ENCODE data around the gene NGB.
"Not testable (repeated sequence)": the region's sequence is repeated elsewhere in the genome, so short reads cannot be mapped to it uniquely, and the experiment has no call there.

Gene NGB, protein sequence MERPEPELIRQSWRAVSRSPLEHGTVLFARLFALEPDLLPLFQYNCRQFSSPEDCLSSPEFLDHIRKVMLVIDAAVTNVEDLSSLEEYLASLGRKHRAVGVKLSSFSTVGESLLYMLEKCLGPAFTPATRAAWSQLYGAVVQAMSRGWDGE

DNA sequence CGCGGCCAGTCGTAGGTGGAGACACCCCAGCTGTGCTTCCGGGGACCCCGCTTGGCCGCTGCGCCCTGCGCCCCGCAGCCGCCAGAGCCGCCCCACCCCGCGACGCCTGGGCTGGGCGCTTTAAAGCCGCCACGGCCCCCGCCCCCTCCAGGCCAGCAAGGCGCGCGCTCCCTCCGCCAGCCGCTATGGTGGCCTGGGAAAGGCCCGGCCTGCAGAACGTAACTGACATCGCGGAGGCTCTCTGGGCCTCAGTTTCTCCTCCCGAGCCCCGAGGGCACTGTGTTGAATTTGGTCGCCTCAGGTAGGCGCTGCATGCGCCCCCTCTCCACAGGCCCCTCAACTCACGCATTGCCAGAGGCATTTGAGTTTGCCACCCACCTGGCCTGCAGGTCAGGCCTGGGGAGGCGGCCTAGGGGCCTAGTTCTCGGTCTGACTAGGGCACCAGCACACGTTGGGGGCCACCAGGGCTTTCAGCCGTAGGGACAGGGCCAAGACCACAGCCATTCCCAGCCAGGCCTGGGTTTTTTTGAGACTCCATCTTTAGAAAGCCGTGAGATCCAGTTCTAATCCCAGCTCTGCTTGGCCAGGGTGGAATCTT is at the start of gene NGB:
NGB (minus strand) TSS at position 94 of the 598 bp plus-strand sequence. CDS start 269 bp downstream, outside the sequence.
- no peak for DNase-seq (ENCODE audit: low spot score)

DNA sequence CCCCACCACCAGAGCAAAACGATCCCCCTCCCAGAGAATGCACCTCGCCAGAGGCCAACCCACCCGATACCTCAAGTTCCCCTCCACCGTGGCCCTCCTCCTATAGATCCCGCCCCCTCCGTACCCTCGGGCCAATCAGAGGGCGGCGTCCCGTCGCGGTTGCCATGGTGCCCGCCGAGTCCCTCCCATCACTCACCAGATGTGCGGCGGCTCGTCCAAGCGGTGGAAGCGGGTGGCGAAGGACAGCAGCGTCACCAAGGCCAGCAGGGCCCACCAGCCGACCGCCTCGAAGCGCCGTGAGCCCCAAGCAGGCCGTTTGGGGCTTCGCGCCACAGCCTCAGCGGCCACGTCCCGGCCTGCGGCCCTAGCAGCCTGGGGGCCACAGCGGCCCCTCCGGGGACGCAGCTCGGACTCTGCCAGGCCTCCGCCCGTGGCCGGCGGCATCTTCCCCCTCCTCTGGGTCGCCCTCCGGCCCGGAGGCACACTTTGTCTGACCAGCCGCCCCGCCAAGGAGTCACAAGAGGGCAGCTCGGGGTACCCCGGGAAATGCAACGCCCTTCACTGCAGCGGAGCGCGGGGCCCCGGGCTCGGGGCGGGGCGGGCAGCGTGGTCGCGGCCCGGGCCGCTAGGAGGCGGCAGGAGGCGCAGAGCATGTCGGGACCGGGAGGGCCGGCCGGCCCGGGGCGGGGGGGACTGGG is 49.4 kb upstream of the NGB start, which contains the start of gene POMT2:
POMT2 (minus strand) TSS at position 646 of the 698 bp plus-strand sequence; CDS start at position 444, 202 bp downstream.
- DNase-seq (ENCODE audit: low spot score): peak; percentile 98

DNA sequence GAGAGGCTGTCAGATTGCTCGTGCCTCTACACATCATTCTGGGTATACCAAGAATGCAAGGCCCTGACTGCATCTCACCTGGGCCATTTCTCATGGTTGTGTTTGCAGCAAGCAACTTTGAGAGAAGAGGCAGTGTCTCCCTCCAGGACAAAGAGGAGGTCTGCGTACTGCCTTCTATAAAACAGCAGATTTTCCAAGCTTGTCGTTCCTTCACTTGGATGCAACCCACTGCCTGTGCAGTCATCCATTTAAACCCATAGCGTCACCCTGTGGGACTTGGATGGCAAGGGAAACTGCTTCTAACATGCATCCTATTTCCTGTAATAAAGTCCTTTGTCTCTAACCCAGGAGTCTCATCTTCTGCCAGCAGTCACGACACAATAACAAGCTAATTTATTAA is 48.4 kb upstream of the NGB start:
- DNase-seq (ENCODE audit: low spot score): peak; percentile 58

DNA sequence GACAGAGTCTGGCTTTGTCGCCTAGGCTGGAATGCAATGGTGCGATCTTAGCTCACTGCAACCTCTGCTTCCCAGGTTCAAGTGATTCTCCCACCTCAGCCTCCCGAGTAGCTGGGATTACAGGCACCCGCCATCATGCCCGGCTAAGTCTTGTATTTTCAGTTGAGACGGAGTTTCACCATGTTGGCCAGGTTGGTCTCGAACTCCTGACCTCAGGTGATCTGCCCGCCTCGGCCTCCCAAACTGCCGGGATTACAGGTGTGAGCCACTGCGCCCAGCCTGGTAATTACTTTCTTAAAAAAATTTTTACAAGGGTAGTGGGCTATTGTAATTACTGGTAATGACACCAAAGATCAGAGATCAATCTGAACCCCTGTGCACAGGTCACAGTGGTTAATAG is 47.8 kb upstream of the NGB start:
- DNase-seq (ENCODE audit: low spot score): not testable (repeated sequence)

DNA sequence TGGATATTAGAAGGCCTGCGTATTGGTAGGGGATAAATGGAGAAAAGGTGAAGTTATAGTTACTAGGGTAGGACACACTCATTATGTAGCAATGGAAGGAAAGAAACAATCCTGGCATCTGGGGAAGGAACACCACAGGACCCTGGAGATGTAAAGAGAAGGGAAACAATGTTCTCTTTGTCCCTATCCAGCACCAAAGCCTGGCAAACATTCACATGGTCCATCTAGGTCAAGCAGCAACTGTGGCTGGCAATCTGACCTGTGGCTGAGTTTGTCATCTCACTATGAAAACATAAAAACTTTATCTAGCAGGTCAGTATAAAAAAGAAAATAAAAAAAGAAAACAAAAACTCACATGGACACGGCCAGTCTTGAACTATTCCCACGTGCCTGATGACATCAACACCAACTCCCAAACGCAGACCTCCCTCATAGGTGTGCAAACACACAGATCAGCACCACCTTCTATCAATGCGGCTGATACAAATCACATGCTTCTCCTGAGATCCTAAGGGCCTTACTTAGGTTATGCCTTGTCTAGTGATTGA is 47.1 kb upstream of the NGB start:
- peak; percentile 78 for DNase-seq (ENCODE audit: low spot score)

DNA sequence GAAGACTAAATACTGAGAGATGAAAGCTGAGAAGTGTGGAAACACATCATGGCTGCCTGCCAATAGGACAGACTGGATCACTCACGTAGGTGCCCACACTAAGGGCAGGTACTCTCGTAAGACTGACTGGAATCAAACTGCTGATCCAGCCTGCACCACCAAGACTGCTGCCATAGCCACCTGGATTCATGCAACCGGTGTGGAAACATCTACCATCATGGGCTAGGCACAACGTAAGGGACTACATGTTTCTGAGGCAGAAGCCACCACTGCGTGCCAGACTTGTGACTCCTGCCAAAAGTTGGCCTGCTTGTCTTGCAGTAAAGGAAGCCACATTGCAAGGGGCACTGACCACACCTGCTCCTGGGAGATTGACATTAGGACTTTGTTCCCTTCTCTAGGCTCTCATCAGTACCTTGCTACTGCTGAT is 45.9 kb upstream of the NGB start:
- DNase-seq (ENCODE audit: low spot score): no peak

DNA sequence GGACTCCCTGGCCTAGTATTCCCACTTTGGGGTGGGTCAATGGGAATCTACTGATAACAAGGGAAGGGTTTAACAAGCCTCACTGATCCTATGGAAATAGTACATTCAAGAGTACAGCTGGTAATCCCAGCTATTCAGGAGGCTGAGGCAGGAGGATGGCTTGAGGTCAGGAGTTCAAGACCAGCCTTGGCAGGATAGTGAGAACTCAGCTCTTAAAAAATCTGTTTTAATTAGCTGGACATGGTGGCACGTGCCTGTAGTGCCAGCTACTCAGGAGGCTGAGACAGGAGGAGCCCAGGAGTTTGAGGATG is 45.1 kb upstream of the NGB start:
- no peak for DNase-seq (ENCODE audit: low spot score)

DNA sequence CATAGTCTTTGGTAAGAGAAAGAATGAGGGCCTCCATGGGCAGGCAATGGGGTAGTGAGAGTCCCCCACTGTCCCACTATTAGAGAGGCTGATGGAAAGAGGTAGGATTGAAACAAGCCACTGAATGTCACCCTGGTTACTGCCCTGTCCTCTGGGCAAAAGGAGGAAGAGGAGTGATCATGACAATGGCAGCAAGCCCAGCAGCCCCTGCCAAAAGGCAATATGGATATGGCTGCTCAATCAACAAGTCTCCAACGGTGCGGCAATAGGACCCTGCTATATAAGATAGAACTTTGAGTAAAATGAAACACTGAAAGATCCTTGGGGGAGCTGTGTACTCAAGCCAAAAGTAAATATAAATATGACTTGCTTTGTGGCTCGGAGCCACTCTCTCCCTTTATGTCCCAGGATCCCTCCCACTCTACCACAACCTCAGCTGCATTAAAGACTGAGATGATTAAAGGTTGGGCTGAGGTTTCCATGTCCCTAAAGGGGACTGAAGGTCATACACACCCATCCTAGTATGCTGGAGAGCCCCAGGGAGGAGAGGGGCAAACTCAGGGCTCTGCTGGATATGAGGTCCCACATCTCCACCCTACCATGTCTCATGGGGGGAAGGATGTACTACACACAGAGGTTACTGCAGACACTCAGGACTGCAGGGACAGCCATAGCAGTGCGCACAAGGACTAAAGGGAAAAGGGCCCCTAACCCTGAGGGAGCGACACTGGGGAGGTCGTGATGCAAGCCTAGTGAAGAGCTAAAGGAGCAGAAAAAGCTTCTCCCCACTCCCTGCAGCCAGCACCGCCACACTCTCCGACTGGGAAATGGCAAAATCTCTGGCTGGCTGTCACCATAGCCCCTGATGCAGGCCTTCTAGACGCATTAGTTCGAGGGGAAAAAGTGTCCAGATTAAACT is 43.8 kb upstream of the NGB start:
- DNase-seq (ENCODE audit: low spot score): no peak

DNA sequence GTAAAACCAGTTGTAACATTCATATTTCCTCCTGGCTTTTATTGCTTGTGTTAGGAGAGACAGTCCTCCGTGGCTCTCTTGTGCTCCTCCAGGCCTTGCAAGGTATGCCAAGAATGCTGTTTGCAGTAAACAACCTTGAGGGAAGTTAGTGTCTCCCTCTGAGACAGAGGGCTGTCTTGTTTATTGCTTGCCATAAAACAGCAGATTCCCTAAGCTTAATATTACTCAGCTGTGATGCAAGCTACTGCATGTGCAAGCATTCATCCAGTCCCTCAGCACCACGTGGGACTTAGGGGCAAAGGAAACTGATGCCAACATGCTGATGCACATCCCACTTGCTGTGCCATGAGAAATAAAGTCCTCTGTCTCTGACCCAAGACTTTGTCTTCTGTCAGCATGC is 43.0 kb upstream of the NGB start:
- DNase-seq (ENCODE audit: low spot score): peak; percentile 79

DNA sequence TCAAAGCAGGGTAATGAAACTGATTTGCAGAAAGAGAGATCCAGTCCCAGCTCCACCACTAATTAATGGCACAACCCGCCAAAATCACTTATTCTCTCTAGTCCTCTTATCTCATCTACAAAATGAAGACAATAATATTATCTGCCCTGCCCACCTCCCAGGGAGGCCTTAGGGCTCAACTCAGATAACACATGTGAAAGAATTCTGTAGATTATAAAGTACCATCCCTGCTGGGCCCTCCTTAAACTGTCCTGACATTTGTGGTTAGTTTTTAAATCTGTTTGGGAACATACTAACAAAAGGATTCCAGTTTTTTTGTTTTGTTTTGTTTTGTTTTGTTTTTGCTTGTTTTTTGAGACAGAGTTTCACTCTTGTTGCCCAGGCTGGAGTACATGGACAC is 42.4 kb upstream of the NGB start:
- no peak for DNase-seq (ENCODE audit: low spot score)

DNA sequence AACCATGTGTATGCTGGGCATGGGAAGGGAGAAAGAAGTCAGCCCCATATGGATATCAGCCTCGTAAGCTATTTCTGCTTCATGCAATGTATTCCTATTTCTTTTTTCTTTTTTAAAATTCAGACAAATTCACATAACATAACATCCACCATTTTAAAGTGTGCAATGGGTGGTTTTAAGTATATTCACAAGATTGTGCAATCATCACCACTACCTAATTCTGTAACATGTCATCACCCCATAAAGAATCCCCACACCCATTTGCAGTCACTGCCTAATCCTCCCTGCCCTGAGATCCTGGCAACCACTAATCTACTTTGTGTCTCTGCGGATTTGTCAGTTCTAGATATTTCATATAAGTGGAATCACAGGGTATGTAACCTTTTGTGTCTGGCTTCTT is 40.2 kb upstream of the NGB start:
- no peak for DNase-seq (ENCODE audit: low spot score)

DNA sequence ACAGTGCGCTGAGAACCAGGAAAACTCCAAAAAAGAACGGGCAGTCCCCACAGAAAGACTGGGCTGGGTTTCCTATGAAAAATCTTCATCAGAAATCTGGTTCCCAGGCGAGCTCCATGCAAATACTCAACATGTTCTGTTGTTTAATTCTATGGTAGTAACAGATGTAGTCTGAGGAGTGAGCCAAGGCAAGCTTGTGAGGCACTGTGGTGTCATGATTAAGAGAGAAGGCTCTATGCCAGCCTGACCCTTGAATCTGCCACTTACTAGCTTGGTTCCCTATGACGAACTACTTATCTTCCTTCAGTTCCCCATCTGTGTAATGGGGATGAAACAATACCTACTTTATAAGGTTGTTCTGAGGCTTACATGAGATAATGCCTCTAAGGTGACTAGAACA is 39.0 kb upstream of the NGB start:
- no peak for DNase-seq (ENCODE audit: low spot score)

DNA sequence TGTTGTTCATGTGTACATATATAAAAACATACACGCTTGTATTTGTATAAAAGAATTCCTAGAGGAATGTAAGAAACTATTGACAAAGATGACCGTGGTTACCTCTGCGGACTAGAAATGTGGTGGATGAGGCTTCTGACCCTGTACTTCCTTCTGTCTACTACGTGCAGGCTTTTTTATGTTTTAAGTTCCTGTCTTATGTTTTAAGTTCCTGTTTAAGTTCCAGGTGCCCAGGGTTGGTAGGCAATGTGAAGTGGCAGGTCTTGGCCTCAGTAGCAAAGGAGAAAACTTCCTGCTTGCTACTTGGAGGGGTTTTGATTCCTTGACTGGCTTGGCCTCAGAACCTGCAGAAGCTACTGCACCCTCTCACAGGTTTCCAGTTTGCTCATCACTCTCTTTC is 38.1 kb upstream of the NGB start:
- DNase-seq (ENCODE audit: low spot score): no peak

DNA sequence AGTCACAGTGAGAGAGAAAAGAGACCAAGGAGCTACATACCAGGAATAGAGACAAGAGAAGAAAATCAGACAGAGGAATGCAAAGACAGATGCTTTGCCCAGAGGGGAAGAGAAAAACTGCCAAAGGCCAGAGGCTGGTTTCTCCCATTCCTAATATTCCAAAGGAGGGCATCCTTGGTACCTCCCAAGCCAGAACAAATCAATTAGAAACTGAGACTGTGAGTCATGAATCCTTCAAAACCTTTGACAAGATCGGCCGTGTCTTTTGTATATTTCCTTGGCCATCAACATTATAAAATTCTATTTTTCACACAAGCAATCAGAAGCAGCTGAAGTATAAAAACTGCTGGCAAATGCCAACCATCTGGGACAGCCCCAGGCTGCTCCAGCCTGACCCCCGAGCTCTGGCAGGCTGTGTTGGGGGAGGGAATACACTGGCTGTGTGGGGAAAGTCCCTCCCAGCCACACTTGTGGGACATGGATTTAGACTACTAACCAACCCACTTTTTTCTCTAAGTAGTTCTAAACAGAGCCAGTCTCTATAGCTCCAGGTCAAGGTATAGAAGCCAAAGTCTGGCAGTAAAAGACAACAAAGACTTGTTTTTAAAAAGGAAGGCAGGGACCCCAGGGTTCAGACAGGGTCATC is 36.0 kb upstream of the NGB start:
- DNase-seq (ENCODE audit: low spot score): peak; percentile 86

DNA sequence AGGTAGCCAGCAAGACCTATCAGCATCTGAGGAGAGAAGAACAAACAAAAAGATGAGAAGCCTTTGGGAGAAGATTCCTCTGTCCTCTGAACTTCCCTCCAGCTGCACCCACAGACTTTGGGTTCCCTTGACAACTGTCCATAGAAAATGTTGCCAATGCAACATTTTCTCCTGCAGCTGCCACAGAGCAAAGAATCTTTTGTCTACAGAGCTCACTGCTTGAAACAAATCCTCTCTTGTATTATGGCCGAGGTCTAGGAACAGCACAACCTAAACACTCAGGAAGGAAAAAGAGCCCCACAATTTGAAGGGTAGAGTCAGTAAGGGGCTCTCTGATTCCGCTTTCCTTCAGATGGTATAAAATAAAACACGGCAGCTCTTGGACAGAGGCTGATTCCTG is 35.4 kb upstream of the NGB start:
- peak; percentile 91 for DNase-seq (ENCODE audit: low spot score)

DNA sequence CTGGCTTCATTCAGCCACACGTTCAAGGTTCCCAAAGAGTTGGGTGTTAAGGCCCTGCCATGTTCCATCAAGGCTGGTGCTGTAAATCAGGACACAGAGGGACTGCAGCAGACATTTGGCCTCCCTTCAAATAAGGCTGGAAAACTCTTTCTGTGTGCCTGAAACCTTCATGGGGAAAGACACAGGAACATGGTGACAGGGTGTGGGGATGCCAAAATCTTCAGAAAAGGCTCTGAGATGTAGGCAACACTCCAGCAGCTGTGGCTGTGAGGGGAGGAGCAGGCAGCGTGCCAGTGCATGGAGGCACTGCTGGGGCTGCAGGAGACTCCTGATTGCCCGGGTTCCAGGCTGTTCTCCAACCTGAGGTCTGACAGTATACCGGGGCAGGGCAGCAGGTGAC is 34.7 kb upstream of the NGB start:
- peak; percentile 75 for DNase-seq (ENCODE audit: low spot score)

DNA sequence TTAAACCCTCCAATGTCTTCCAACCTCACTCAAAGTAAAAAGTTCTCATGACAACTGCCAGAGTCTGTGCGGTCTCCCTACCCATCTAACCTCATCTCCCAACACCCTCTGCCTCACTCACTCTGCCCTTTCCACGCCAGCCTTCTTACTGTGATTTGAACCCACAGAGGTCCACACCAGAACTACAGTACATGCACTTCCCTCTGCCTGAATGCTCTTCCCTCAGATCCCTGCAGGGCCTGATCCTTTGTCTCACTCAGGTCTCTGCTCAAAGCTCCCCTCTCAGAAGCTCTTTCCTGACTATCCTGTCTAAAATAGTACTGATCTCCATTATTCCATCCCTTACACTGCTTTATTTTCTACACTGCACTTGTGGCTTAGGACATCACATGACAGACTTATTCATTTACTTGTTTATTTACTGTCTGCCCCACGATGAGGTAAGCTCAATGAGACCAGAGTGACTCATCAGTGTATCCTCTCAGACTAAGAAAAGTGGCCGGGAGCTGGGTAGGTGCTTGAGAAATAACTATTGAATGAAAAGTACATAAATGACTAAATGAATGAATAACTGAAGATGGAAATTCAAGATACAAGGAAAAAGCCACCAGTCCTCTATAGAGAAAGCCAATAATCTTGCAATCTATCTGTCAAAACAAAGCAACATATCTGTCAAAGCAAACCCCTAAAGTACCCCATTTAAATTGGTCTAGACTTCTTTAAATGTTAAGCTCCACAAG is 32.6 kb upstream of the NGB start:
- DNase-seq (ENCODE audit: low spot score): peak; percentile 70

DNA sequence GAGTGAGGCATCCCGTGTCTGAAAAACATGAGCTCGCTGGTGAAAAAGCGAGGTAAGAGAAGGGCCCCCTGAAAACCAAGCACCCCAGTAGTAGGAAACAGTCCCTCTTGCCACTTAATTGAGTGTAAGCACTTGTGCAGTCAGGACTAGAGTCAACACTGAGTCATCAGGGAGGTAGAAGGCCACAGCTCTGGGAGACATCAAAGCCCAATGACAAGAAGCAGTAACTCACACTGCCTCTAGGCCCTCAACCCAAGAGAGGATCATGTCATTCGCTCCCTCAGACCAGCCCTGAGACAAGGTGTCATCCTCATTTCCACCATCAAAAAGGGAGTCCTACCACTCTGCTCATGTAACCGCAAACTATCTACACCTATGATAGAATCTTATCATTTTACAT is 31.9 kb upstream of the NGB start:
- no peak for DNase-seq (ENCODE audit: low spot score)

DNA sequence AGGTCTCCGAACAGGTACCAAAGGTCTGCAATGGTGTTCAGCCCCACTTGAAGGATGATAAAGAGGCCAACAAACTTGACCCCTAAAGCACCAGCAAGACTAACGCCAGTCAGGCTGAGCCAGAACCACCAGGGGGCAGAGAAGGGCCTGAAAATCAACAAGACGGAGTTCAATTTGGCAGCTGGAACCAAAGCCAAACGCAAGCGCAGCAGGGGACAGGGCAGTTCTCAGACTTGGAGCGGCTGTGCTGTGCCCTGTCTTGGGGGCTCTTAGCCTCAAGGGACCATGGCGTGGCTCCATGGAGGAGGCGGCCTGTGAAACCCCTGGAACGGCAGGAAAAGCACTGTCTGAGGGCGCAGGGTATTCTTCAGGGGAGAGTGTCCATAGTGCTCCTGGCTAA is 30.1 kb upstream of the NGB start:
- DNase-seq (ENCODE audit: low spot score): peak; percentile 95

DNA sequence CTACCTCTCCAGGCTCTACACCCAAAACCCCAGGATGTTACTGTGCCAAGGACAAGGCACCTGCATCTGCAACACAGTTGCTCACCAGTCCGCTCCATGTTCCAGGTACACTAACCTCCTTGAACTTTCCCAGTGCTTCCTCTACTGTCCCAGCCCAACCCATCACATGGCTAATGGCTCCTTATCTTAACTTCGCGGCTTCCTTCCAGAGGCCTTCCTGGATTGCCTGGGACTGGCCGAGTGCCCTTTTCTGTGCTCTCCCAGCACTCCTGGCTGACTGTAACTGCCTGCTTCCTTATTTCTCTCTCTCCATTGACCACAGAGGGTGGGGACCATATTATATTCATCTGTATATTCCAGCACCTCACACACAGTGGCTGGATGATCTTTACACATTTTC is 28.8 kb upstream of the NGB start:
- no peak for DNase-seq (ENCODE audit: low spot score)

DNA sequence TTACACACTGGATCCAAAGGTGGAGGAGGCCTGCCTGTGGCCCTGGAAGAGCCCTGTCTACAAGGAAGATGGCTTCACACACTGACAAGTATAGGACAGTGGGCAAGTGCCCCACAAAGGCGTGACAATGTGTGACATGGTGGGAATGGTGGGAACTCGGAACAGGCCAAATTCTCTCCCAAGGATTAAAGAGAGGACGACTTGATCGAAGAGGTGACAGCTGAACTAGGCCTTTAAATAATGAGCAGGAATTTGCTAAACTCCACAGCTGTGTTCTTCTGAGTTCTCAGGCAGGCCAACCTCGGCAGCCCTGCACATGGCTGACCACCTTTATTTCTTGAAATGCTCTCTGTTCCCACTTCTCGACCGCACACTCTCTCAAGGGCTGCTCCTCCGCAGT is 25.9 kb upstream of the NGB start:
- DNase-seq (ENCODE audit: low spot score): no peak
